Activated CD4-positive, alpha-beta T cell treated with anti-CD3 and anti-CD28 coated beads, Interleukin-2, amount 50 U/mL, for 4 hours (primary cell): ENCODE results near the gene CYB561D2.

Experiments used
- DNase-seq, 2 experiments: peaks; one replicate each; pipeline ENCODE4 v3.0.0-alpha.2; 2020

The CYB561D2 gene

DNA sequence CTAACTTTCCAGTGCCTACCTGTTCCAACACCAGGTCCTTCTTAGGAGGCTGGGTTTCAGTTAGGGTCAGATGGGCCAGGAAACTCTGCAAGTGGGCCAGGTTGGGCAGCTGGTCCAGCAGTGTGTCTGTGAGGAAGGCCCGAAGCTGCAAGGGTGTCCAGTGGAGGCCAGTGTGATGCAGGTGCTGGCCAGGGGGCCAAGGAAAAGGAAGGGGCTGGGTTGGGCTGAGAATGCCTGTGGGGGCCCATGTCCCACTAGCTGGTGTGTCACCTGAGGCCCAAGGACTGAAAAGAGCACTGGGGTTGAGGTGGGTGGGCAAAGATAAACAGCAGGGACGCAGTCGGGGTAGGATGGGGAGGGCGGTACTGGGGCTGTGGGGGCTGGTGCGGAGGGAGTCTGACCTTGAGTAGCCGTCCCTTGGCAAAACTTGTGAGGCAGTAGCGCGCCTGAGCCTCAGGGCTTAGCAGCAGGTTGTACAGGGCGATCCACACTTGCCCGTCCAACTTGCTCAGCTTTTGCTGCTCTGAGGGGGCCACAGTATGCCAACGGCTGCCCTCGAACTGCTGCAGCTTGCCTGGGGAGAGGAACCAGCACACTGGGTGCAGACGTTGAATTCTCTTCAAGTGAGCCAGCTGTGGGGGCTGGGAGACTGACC, 8.5 kb upstream of the CYB561D2 start:
- no peak for DNase-seq

DNA sequence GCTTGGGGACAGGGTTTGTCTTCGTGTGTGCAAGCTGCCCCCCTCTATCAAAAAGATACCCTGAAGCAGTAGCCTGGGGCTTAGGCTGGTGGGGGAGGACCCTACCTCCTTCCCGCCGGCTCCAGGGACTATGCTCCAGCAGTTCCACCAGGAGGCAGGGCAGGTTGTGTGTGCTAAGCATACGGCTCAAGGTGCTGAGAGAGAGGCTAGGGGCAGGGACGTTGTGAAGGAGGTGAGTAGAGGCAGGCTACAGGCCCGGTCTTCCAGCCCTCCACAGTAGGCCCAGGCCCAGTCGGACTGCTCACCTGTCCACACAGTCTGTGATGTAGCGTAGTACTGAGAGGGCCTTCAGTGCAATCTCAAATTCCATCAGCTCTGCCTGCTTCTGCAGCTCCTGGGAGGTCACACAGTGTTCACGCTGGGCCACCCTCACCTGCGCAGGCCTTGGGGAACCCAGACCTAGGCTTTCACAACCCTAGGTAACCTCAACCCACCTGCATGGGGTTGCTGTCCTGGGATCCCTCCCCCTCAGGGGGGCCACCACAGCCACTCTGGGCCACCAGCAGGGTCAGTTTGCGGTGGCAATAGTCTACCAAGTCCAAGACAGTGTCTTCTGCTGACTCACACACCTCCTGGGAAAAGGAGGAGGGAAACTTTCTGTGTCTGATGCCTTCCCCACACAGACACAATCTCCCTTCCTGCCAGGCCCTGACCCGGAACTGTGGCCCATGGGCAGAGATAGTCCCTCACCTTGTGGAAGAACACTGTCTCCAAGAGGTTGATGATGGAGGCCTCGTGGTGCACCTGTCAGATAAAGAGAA, 7.6 kb upstream of the CYB561D2 start:
- DNase-seq = no peak

DNA sequence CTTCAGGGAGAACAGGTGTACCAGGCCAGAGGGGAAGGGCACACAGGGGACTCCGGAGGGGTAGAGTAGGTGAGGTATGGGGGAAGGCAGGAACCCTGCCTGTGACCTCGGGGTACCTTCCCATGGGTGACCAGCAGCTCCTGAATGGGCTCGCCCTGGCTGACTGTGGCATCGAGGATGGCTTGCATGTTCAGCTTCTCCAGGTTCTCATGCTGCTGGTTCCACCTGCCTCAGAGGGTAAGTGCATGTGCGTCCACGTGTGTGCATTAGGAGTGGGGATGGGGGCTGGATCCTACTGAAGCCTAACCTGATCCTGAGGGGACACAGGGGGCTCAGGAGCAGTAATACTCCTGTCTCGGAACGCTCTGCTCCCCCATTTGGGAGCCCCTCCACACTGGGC, 5.7 kb upstream of the CYB561D2 start:
- no peak for DNase-seq

- peak; percentile 66 to 69 for DNase-seq
Measured at GRCh38 chr3:50345586-50346234, 5.0 kb upstream of the CYB561D2 start, which contains the start of gene ZMYND10. Gene ZMYND10, minus strand, starts transcription at chr3:50345732. Its CDS starts 153 bp downstream, at chr3:50345579.

GRCh38 chr3:50347187-50347813, 3.4 kb upstream of the CYB561D2 start:
- DNase-seq = peak; percentile 73 to 74

- no peak for DNase-seq
Measured at GRCh38 chr3:50350213-50350526, 492 bp upstream of the CYB561D2 start.

GRCh38 chr3:50351323-50351697, 648 bp downstream of the CYB561D2 start:
- no peak for DNase-seq

GRCh38 chr3:50352781-50353180, 2.1 kb downstream of the CYB561D2 start:
- DNase-seq = no peak

GRCh38 chr3:50353245-50354004, 2.8 kb downstream of the CYB561D2 start:
- DNase-seq = no peak

DNA sequence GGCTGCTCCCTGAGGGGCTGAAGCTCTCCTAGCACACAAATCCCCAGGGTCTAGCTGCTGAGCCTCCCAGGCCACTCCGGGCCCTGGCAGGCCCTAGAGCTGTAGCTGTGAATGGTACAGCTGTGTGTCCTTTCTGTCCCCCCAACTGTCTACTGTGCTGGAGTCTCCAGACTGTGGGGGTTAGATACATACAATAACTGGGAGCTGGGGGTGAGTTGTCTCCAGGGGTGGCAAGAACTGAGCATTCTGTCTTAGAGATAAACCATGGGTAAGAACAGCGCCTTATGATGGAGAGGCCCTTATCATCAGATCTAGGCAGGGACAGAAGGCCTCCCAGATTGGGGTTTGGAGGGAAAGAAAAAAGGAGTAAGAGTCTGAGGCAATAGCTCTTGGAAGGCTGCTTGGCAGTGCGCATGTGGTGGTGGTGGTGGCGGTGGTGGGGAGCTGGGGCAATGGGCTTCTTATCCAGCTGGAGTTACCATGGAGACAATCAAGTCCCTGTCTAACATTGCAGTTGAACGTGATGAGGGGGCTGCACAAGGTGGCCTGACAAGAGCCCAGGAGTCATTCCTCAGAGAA, 3.6 kb downstream of the CYB561D2 start:
- no peak for DNase-seq

GRCh38 chr3:50354850-50355249, 4.2 kb downstream of the CYB561D2 start:
- no peak for DNase-seq

DNA sequence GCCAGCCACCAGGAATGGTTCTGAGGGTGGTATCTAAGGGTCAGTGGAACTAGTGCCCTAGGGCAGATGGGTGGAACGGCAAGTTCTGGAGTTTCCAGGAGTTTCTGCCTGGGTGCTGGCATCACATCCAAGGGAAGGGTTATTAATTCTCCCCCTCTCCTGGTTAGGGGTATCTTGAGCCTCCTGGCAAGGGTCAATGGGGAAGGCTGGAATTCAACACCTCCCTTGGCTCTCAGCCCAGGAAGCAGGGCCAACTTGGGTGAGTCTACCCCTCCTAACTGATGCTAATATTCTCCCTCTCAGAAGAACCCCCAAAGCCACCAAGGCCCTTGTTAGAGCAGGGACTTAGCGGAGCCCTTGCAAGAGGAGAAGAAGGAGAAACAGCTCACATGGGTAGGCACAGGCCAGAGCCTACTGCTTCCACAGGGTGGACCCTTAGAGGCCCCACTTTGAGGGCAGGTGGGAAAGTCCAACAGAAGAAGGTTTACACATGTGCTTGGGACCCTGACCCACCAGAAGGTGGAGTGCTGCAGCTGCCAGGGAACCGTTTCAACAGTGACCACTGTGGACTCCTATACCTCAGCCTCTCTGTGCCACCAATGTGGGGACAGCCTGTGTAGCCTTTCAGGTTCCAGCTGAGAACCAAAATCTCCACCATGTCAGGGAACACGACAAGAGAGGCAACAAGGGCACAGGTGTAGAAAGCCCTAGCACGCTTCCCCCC, 5.3 kb downstream of the CYB561D2 start:
- no peak for DNase-seq

DNA sequence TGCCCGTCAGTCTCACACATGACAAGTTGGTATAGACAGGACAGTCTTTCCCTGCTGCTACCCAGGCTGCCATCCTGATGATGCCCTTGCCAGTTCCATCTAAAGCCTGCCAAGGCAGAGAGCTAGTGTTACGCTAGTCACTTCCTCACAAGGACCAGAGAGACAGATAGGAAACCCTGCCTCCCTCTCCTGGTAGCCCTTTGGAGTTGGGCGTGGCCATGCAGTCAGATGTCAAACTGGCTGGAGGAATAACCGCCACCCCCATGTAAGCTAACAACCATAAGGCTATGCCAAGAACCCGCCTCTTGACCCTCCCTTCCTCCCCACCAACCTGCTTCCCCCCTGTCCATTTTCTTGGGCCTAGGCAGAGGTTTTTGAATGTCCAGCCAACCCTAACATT, 5.9 kb downstream of the CYB561D2 start:
- no peak for DNase-seq

DNA sequence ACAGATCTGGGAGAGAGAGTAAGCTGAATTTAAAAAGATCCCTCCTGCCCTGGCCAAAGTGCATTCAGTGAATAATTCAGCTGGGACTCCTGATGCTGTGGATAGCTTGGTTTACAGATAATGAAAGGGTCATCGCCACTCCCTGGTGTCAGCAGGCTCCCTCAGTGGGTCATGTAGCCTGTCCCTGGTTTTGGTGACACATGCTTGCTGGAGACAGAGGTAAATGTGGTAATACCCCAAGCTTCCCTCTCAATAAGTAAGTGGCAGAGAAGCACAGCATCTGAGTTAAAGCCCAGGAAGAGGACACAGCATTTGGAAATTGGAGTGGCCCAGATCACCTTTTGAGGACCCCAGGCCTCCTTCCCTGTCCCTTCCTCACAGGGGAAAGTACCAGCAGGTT, 6.8 kb downstream of the CYB561D2 start:
- DNase-seq = no peak

GRCh38 chr3:50358355-50358910, 7.8 kb downstream of the CYB561D2 start:
- DNase-seq = no peak

- peak; percentile 92 to 93 for DNase-seq
Measured at GRCh38 chr3:50358911-50359759, 8.5 kb downstream of the CYB561D2 start, which contains the start of gene TMEM115. Gene TMEM115, minus strand, starts transcription at chr3:50359521. Its CDS starts 458 bp downstream, at chr3:50359063.

DNA sequence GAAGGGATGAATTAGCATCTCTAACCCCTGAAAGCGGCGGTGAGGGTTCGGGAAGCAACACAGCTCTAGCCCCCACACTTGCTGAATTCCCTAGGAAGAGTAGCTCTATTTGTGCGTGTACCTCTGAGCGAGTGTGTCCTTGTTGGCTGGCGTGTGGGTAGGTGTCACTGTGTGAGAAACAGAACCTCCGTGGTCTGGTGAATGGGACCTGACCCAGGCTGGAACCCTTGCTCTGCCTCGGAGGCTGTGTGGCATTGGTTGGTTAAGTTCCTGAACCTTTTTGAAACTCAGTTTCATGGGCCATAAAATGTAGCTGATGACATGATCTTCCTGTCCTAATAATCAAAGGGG, 9.1 kb downstream of the CYB561D2 start:
- DNase-seq = no peak

DNA sequence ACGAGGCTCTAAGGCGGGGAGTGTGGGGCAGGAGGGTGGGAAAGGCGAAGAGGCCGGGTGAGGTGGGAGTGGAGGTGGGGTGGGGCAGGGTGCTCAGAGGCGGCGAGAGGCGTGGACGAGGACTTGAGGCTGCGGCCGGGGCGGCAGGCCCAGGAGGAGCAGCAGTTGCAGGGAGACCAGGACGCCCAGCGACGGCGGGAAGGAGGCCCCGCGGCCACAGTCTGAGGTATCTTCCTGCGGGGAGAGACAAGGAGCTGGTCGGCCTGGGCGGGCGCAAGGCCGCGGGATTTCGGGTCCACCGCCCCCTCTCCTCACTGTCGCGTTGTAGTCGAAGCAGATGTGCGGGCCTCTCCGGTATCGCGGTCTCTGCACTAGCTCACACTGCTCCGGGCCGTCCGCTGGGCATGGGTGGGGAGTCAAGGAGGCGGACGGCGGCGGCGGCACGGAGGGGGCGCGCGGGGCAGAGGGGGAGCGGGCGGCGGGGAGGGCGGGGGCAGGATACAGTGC, 14.0 kb downstream of the CYB561D2 start:
- no peak for DNase-seq

DNA sequence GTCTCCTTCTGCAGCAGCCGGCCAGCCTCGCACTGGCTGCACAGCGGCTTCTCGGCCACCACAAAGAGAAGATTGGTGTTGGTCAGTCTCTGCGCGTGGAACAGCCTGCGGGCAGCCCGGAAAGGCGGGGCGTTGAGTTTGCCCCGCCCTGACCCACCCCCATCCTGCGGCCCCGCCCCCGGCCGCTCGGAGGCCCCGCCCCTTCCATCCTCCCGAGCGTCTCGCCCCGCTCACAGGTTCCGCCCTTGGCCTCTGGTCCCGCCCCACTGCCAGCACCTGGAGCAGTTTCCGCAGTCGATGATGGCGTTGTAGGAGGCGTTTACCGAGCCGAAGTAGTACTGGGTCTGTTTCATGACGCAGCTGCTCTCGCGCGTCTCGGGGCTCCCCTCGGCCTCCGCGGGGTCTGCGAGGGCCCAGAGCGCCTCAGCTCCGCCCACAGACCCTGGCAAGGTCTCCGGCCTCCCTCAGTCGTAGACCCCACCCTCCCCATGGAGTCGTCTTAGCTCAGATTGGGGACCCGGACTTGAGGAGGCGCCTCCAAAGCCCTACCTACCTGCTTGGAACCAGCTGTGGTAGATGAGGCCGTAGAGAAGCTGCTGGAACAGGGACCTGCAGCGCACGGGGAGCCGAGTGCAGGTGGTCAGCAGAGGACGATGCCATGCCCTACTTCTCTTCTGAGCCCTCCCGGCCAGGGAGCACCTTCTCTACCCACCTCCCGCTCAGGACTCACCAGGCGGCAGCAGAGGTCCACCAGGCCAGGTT, 14.6 kb downstream of the CYB561D2 start:
- peak; percentile 94 to 95 for DNase-seq
